Loucy (cell line): ENCODE data around the gene PLN.

Source experiments
- H2AFZ ChIP-seq: fragments of 200-600 bp; sonication (generic); 2 replicates; pipeline ENCODE4 v1.6.0; 2016; ENCODE audit warnings: antibody characterized with exemption, mild to moderate bottlenecking, low read length, moderate library complexity
- H3F3A ChIP-seq: fragments of 200-600 bp; 2 replicates; pipeline ENCODE4 v1.6.0; 2016; ENCODE audit warnings: antibody characterized with exemption, low read depth, mild to moderate bottlenecking
- H3K27me3 ChIP-seq: fragments of 200-600 bp; sonication (generic); 2 replicates; pipeline ENCODE4 v1.6.1; 2014; ENCODE audit warnings: low read length, mild to moderate bottlenecking; ENCODE audit not compliant: insufficient read depth, poor library complexity, severe bottlenecking
- H3K36me3 ChIP-seq: fragments of 200-600 bp; sonication (generic); 2 replicates; pipeline ENCODE4 v1.6.1; 2016; ENCODE audit warnings: low read length; ENCODE audit not compliant: insufficient read depth
- H3K4me1 ChIP-seq: fragments of 200-600 bp; sonication (generic); 2 replicates; pipeline ENCODE4 v1.5.1; 2014; ENCODE audit warnings: low read length, mild to moderate bottlenecking; ENCODE audit not compliant: insufficient read depth, poor library complexity, severe bottlenecking
- H3K4me2 ChIP-seq: fragments of 200-600 bp; sonication (generic); 2 replicates; pipeline ENCODE4 v1.6.0; 2014; ENCODE audit warnings: antibody characterized with exemption, low read length, low read depth, mild to moderate bottlenecking; ENCODE audit not compliant: poor library complexity, severe bottlenecking
- H3K4me3 ChIP-seq: fragments of 200-600 bp; sonication (generic); 2 replicates; pipeline ENCODE4 v1.5.1; 2014; ENCODE audit warnings: low read length, mild to moderate bottlenecking, mixed read lengths; ENCODE audit not compliant: poor library complexity, severe bottlenecking
- H3K79me2 ChIP-seq: fragments of 200-600 bp; sonication (generic); 2 replicates; pipeline ENCODE4 v1.6.1; 2014; ENCODE audit warnings: low read length; ENCODE audit not compliant: insufficient read depth
- H3K9ac ChIP-seq: fragments of 200-600 bp; sonication (generic); 2 replicates; pipeline ENCODE4 v1.6.0; 2014; ENCODE audit warnings: mild to moderate bottlenecking, low read depth, low read length, moderate library complexity; ENCODE audit not compliant: poor library complexity, severe bottlenecking
- H3K9me2 ChIP-seq: fragments of 200-600 bp; sonication (generic); replicated peaks from 2 replicates; pipeline ENCODE4 v1.6.1; 2016; ENCODE audit warnings: low read depth, low read length, mixed read lengths
- H3K9me3 ChIP-seq: fragments of 200-600 bp; sonication (generic); 2 replicates; pipeline ENCODE4 v1.6.1; 2014; ENCODE audit warnings: mild to moderate bottlenecking, antibody characterized with exemption, low read length, low read depth; ENCODE audit not compliant: insufficient read depth
- H4K20me1 ChIP-seq: fragments of 200-600 bp; sonication (generic); 2 replicates; pipeline ENCODE4 v1.6.0; 2014; ENCODE audit warnings: antibody characterized with exemption, low read length, mild to moderate bottlenecking; ENCODE audit not compliant: insufficient read depth, poor library complexity, severe bottlenecking
- CTCF ChIP-seq: fragments of 200-600 bp; sonication (generic); conservative IDR thresholded peaks from 2 replicates; pipeline ENCODE4 v1.5.1; 2014; ENCODE audit warnings: mild to moderate bottlenecking, antibody characterized with exemption, low read length
- EZH2phosphoT487 ChIP-seq: fragments of 200-600 bp; IDR thresholded peaks from 2 replicates; pipeline ENCODE4 v1.6.1; 2018; ENCODE audit warnings: antibody characterized with exemption, mild to moderate bottlenecking, moderate library complexity, borderline replicate concordance

Gene PLN

DNA sequence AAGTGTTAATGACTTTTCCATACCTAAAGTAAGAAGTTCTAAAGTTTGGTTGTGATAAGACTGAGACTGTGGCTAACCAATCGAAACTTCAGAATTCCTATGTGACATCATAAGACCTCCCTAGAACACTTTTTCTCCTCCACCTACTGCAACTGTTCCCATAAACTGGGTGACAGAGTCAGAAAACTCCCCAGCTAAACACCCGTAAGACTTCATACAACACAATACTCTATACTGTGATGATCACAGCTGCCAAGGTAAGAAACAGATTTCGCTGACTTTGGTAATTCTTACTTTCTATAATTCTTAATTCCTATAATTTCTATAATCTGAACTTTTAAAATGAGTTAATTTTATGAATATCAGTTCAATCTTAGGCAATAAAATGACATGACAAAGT, at the start of gene PLN:
Gene PLN (plus strand): TSS at position 161 of the 400 bp plus-strand sequence. CDS start 10,626 bp downstream, outside the sequence.
- Histone ChIP-seq H3K9me3 (no peaks in the 10 kb centered on the region), H3K9me2 (no peaks in the 10 kb centered on the region), H3K79me2 (peaks cover 34% of the 10 kb centered on the region; the same call in 1 of the 2 replicates), H3F3A (no peaks in the 10 kb centered on the region), H4K20me1 (no peaks in the 10 kb centered on the region), H3K27me3 (no peaks in the 10 kb centered on the region), H3K36me3 (no peaks in the 10 kb centered on the region), H2AFZ (no peak within 1 kb of the TSS), H3K4me1 (peaks cover 17% of the 10 kb centered on the region), H3K4me3 (no peak within 1 kb of the TSS), H3K4me2 (no peak within 1 kb of the TSS), H3K9ac (no peak within 1 kb of the TSS)
- TF ChIP-seq EZH2phosphoT487 (no peak), CTCF (no peak)

- H3K4me2 ChIP-seq: no peak overlapping the region
- TF ChIP-seq EZH2phosphoT487 (no peak), CTCF (no peak)
- no peaks in the 10 kb centered on the region for H4K20me1 ChIP-seq
- no peak overlapping the region for H2AFZ ChIP-seq
- H3K9me3 ChIP-seq: peaks cover 8% of the 10 kb centered on the region; the same call in 1 of the 2 replicates
- H3K9ac ChIP-seq: no peak overlapping the region
- H3K79me2 ChIP-seq: peaks cover 3% of the 10 kb centered on the region; the same call in 1 of the 2 replicates
- no peaks in the 10 kb centered on the region for H3F3A ChIP-seq
- 0 out of 2 replicates have a peak, but pooled peaks cover 4% of the 10 kb centered on the region for H3K9me2 ChIP-seq
- H3K4me3 ChIP-seq: no peak overlapping the region
- H3K4me1 ChIP-seq: no peaks in the 10 kb centered on the region
- no peaks in the 10 kb centered on the region for H3K27me3 ChIP-seq
- peaks cover 49% of the 10 kb centered on the region; the same call in 1 of the 2 replicates for H3K36me3 ChIP-seq
Measured at GRCh38 chr6:118500130-118501015, 47.7 kb upstream of the PLN start.

DNA sequence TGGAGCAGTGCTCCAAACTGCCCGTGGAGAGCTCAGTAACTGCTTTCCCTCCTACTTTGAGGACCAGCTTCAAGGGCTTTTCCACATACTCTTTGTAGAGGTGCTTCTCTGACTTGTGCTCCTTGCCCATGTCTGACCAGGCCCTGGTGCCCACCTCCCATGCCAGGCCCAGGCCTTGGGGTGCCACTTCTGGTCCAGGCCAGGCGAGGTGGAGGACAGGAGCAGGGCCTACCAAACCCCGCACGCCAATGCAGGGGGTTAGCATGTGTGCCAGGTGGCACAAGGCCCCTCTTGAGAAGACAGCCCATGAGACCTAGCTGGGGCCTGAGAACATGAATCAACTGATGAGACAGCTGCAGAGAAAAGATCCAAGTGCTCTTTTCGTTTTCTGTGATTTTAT, 47.0 kb upstream of the PLN start:
- Histone ChIP-seq H3K4me3 (no peak overlapping the region), H3K36me3 (peaks cover 47% of the 10 kb centered on the region; the same call in 1 of the 2 replicates), H2AFZ (no peak overlapping the region), H3K9me2 (0 out of 2 replicates have a peak, but pooled peaks cover 4% of the 10 kb centered on the region), H3K79me2 (peaks cover 3% of the 10 kb centered on the region; the same call in 1 of the 2 replicates), H3F3A (no peaks in the 10 kb centered on the region), H4K20me1 (no peaks in the 10 kb centered on the region), H3K9me3 (peaks cover 8% of the 10 kb centered on the region; the same call in 1 of the 2 replicates), H3K9ac (no peak overlapping the region), H3K27me3 (no peaks in the 10 kb centered on the region), H3K4me2 (no peak overlapping the region), H3K4me1 (peaks cover under 1% of the 10 kb centered on the region)
- TF ChIP-seq CTCF (no peak), EZH2phosphoT487 (no peak)
